Measurements from ENCODE around the gene TCAP. TPM values are rescaled to one million over a fixed set of nuclear protein-coding genes. Genes with fewer than 3 reads are reported as not detected.

The TCAP gene
- total and polyA plus RNA-seq, 2 donors (not counting 1 experiment from before 2014, with no cell fraction given), result 0.05 to 0.17 TPM

DNA sequence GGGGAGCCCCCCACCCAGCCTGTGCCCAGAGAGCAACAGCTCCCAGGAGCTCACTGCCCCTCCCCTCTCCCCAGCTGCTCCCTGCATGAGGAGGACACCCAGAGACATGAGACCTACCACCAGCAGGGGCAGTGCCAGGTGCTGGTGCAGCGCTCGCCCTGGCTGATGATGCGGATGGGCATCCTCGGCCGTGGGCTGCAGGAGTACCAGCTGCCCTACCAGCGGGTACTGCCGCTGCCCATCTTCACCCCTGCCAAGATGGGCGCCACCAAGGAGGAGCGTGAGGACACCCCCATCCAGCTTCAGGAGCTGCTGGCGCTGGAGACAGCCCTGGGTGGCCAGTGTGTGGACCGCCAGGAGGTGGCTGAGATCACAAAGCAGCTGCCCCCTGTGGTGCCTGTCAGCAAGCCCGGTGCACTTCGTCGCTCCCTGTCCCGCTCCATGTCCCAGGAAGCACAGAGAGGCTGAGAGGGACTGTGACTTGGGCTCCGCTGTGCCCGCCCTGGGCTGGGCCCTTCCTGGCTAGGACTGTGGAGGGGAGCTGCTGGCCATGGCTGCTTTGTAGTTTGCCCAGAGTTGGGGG, 584 bp downstream of the TCAP start:
- Histone ChIP-seq H3K9me3 (ENCODE audit: control insufficient read depth, insufficient read depth, low read depth, low read length) (no peaks in the 10 kb centered on the region), H3K79me2 (ENCODE audit: control insufficient read depth, insufficient read depth, low read length) (no peaks in the 10 kb centered on the region), H2AFZ (ENCODE audit: low read length) (no peak overlapping the region), H3K4me2 (ENCODE audit: extremely low read depth, insufficient read depth, low read length) (no peak overlapping the region), H3K36me3 (ENCODE audit: control insufficient read depth, insufficient read depth, low read length) (peaks cover 8% of the 10 kb centered on the region), H3K27ac (ENCODE audit: insufficient read depth, low read length) (no peak overlapping the region), H3K9ac (ENCODE audit: insufficient read depth, low read length) (no peak overlapping the region), H3K4me1 (ENCODE audit: control insufficient read depth, extremely low read depth, insufficient read depth, low read length) (peaks cover 2% of the 10 kb centered on the region), H3K27me3 (ENCODE audit: control insufficient read depth, insufficient read depth, low read length) (peaks cover 26% of the 10 kb centered on the region), H4K20me1 (ENCODE audit: control insufficient read depth, extremely low read depth, insufficient read depth, low read length) (no peaks in the 10 kb centered on the region), H3K4me3 (replicated peaks in 1 of 4; ENCODE audit: control extremely low read depth in 1 of 4, insufficient read depth in 1 of 4, low read depth in 3 of 4, low read length in 4 of 4) (no peak overlapping the region)
- no peak for DNase-seq (ENCODE audit: low read depth in 2 of 2)
- TF ChIP-seq EZH2 (IDR thresholded peaks at IDR 0.05; ENCODE audit: low read length, missing control alignments), result no peak
- TF ChIP-seq, protein P1, sequence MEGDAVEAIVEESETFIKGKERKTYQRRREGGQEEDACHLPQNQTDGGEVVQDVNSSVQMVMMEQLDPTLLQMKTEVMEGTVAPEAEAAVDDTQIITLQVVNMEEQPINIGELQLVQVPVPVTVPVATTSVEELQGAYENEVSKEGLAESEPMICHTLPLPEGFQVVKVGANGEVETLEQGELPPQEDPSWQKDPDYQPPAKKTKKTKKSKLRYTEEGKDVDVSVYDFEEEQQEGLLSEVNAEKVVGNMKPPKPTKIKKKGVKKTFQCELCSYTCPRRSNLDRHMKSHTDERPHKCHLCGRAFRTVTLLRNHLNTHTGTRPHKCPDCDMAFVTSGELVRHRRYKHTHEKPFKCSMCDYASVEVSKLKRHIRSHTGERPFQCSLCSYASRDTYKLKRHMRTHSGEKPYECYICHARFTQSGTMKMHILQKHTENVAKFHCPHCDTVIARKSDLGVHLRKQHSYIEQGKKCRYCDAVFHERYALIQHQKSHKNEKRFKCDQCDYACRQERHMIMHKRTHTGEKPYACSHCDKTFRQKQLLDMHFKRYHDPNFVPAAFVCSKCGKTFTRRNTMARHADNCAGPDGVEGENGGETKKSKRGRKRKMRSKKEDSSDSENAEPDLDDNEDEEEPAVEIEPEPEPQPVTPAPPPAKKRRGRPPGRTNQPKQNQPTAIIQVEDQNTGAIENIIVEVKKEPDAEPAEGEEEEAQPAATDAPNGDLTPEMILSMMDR (conservative IDR thresholded peaks at IDR 0.05 in 1 of 2, IDR thresholded peaks at IDR 0.05 in 1 of 2; ENCODE audit: low read depth in 1 of 2, low read length in 2 of 2), result no peak

DNA sequence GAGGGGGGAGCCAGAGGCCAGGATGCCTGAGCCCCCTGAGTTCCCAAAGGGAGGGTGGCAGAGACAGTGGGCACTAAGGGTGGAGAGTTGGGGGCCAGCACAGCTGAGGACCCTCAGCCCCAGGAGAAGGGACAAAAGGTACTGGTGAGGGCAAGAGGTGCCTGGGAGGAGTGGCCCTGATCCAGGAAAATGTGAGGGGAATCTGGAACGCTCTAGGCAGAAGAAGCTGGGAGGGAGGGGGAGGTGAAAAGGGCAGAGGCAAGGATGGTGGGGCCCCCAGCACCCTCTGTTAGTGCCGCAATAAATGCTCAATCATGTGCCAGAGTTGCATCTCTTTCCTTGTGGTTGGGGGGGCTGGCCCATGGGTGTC, 1.1 kb downstream of the TCAP start:
- H3K9me3 ChIP-seq (ENCODE audit: control insufficient read depth, insufficient read depth, low read depth, low read length), result no peaks in the 10 kb centered on the region
- no peaks in the 10 kb centered on the region for H3K79me2 ChIP-seq (ENCODE audit: control insufficient read depth, insufficient read depth, low read length)
- no peak for TF ChIP-seq EZH2 (IDR thresholded peaks at IDR 0.05; ENCODE audit: low read length, missing control alignments)
- TF ChIP-seq, protein P1 (conservative IDR thresholded peaks at IDR 0.05 in 1 of 2, IDR thresholded peaks at IDR 0.05 in 1 of 2; ENCODE audit: low read depth in 1 of 2, low read length in 2 of 2), result no peak
- no peak overlapping the region for H2AFZ ChIP-seq (ENCODE audit: low read length)
- no peaks in the 10 kb centered on the region for H4K20me1 ChIP-seq (ENCODE audit: control insufficient read depth, extremely low read depth, insufficient read depth, low read length)
- no peak for DNase-seq (ENCODE audit: low read depth in 2 of 2)
- H3K4me3 ChIP-seq (replicated peaks in 1 of 4; ENCODE audit: control extremely low read depth in 1 of 4, insufficient read depth in 1 of 4, low read depth in 3 of 4, low read length in 4 of 4), result no peak overlapping the region
- peaks cover 5% of the 10 kb centered on the region for H3K36me3 ChIP-seq (ENCODE audit: control insufficient read depth, insufficient read depth, low read length)
- H3K9ac ChIP-seq (ENCODE audit: insufficient read depth, low read length), result no peak overlapping the region
- H3K27me3 ChIP-seq (ENCODE audit: control insufficient read depth, insufficient read depth, low read length), result peaks cover 31% of the 10 kb centered on the region
- no peak overlapping the region for H3K27ac ChIP-seq (ENCODE audit: insufficient read depth, low read length)
- H3K4me1 ChIP-seq (ENCODE audit: control insufficient read depth, extremely low read depth, insufficient read depth, low read length), result peaks cover 2% of the 10 kb centered on the region
- H3K4me2 ChIP-seq (ENCODE audit: extremely low read depth, insufficient read depth, low read length), result no peak overlapping the region

DNA sequence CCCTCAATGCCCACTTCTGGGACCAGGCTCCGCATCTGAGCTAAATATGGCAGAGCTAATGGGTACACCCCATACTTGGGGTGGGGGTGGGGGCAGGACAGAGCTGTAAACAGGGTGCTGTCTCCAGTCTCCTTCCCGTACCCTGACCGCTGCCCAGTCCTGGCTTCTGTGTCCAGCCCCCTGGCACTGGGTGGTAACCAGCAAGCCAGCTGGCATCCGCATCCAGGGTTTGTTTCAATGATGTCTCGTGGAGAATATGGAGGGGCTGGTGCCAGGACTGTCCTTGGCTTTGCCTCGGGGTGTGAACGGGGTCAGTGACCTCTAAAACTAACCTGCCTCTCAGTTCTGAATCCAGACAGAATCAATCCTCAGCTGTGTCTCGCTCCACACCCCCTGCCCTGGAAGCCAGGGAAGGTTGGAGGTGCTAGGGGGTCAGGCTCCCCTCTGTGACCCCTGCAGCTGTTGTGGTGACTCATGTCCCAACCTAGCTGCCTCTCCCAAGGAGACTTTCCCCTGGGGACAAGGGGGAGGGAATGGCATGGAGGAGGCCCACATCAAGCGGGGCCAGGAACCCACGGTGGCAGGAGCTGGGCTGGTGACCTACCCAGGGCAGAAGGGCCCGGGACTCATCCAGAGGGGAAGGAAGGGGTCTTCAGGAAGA, 1.6 kb downstream of the TCAP start:
- DNase-seq (ENCODE audit: low read depth in 2 of 2), result no peak
- H3K27me3 ChIP-seq (ENCODE audit: control insufficient read depth, insufficient read depth, low read length), result peaks cover 36% of the 10 kb centered on the region
- TF ChIP-seq EZH2 (IDR thresholded peaks at IDR 0.05; ENCODE audit: low read length, missing control alignments), result no peak
- TF ChIP-seq, protein P1 (conservative IDR thresholded peaks at IDR 0.05 in 1 of 2, IDR thresholded peaks at IDR 0.05 in 1 of 2; ENCODE audit: low read depth in 1 of 2, low read length in 2 of 2), result no peak
- no peak overlapping the region for H3K4me2 ChIP-seq (ENCODE audit: extremely low read depth, insufficient read depth, low read length)
- no peak overlapping the region for H3K9ac ChIP-seq (ENCODE audit: insufficient read depth, low read length)
- no peak overlapping the region for H3K27ac ChIP-seq (ENCODE audit: insufficient read depth, low read length)
- H3K79me2 ChIP-seq (ENCODE audit: control insufficient read depth, insufficient read depth, low read length), result no peaks in the 10 kb centered on the region
- no peak overlapping the region for H2AFZ ChIP-seq (ENCODE audit: low read length)
- H3K4me1 ChIP-seq (ENCODE audit: control insufficient read depth, extremely low read depth, insufficient read depth, low read length), result peaks cover 2% of the 10 kb centered on the region
- peaks cover 3% of the 10 kb centered on the region for H3K36me3 ChIP-seq (ENCODE audit: control insufficient read depth, insufficient read depth, low read length)
- H4K20me1 ChIP-seq (ENCODE audit: control insufficient read depth, extremely low read depth, insufficient read depth, low read length), result no peaks in the 10 kb centered on the region
- H3K4me3 ChIP-seq (replicated peaks in 1 of 4; ENCODE audit: control extremely low read depth in 1 of 4, insufficient read depth in 1 of 4, low read depth in 3 of 4, low read length in 4 of 4), result no peak overlapping the region
- H3K9me3 ChIP-seq (ENCODE audit: control insufficient read depth, insufficient read depth, low read depth, low read length), result no peaks in the 10 kb centered on the region

Measured in fibroblast of lung (primary cell).